HepG2 (cell line): ENCODE measurements around the gene SUN5. TPM values are rescaled to one million over a fixed set of nuclear protein-coding genes. Genes with fewer than 3 reads are reported as not detected.
A peak's percentile ranks its signal among the peaks of the same experiment; 100 is the strongest.

Experiments
- ATAC-seq: fragments of 200-7000 bp; cut with Tn5 transposase; 3 replicates; pipeline ENCODE4 v1.9.1; 2020; ENCODE audit warnings: mild to moderate bottlenecking, moderate library complexity
- BruUV-seq: library from RNA; stranded (reverse); fragments of 400-500 nt; replicated peaks from 2 replicates; lab custom pipeline; 2021; lab: Mats Ljungman, UMichigan
- CTCF ChIA-PET: fragments of 300-600 bp; formaldehyde crosslinking; extraction: SDS; loops from one replicate; lab custom pipeline; 2021; ENCODE audit warnings: low total read pairs, inconsistent platforms, low intra/inter-chr PET ratio; lab: Yijun Ruan, JAX
- POLR2A ChIA-PET: fragments of 350-600 bp; sonication (Branson Sonifier 250); formaldehyde crosslinking; loops from one replicate; lab custom pipeline; 2020; ENCODE audit warnings: antibody characterized with exemption, inconsistent platforms; lab: Yijun Ruan, JAX
- DNase-seq: peaks from one replicate; pipeline ENCODE4 v3.0.0-alpha.2; 2015; ENCODE audit warnings: low spot score
- FAIRE-seq: peaks from 3 replicates; lab custom pipeline; 2011; peaks lifted over from hg19 to GRCh38; lab: Jason Lieb, UNC
- H2AFZ ChIP-seq: one replicate; pipeline ENCODE4 v1.6.1; 2011; ENCODE audit warnings: low read length, inconsistent platforms
- H3K27ac ChIP-seq: fragments of 300-600 bp; 3 replicates; pipeline ENCODE4 v1.8.0; 2011; ENCODE audit warnings: mixed run types, mild to moderate bottlenecking, mixed read lengths, low read length, inconsistent platforms; ENCODE audit not compliant: insufficient read depth; ENCODE audit errors: extremely low read length
- H3K27me3 ChIP-seq, 2 experiments: fragments of 200-600 bp in 1 of 2; 2 replicates in 1 of 2; 3 replicates in 1 of 2; pipeline versions ENCODE4 v1.6.0 to v1.8.0; 2011; ENCODE audit warnings: low read length in 2 of 2, mild to moderate bottlenecking in 2 of 2, moderate library complexity in 2 of 2, inconsistent platforms in 1 of 2; ENCODE audit not compliant: insufficient read depth in 2 of 2, control insufficient read depth in 1 of 2
- H3K36me3 ChIP-seq, 2 experiments: fragments of 200-600 bp in 1 of 2; replicated peaks in 1 of 2; 2 replicates in 1 of 2; 3 replicates in 1 of 2; pipeline versions ENCODE4 v1.5.1 to v1.8.0; 2011; ENCODE audit warnings: low read length in 2 of 2, inconsistent platforms in 1 of 2; ENCODE audit not compliant: insufficient read depth in 2 of 2, control insufficient read depth in 1 of 2
- H3K4me1 ChIP-seq: 2 replicates; pipeline ENCODE4 v1.5.1; 2012; ENCODE audit warnings: low read length, inconsistent platforms; ENCODE audit not compliant: insufficient read depth
- H3K4me2 ChIP-seq: 2 replicates; pipeline ENCODE4 v1.6.0; 2011; ENCODE audit warnings: low read depth, low read length, inconsistent platforms
- H3K4me3 ChIP-seq, 3 experiments: fragments of 200-600 bp in 1 of 3; sonication (generic), shearing (Covaris generic) in 1 of 3; replicated peaks in 1 of 3; 2 replicates each; pipeline ENCODE4 v1.5.1; 2011 to 2016; ENCODE audit warnings: low read length in 3 of 3, inconsistent platforms in 2 of 3, low read depth in 2 of 3, mild to moderate bottlenecking in 2 of 3, control low read depth in 1 of 3, mixed read lengths in 1 of 3; ENCODE audit not compliant: insufficient read depth in 1 of 3
- H3K79me2 ChIP-seq: one replicate; pipeline ENCODE4 v1.6.1; 2011; ENCODE audit warnings: low read length, inconsistent platforms; ENCODE audit not compliant: insufficient read depth
- H3K9ac ChIP-seq: 2 replicates; pipeline ENCODE4 v1.6.0; 2011; ENCODE audit warnings: mild to moderate bottlenecking, low read depth, low read length, inconsistent platforms; ENCODE audit not compliant: insufficient read depth
- H3K9me3 ChIP-seq: 2 replicates; pipeline ENCODE4 v1.5.1; 2012; ENCODE audit warnings: mild to moderate bottlenecking, low read length
- H4K20me1 ChIP-seq: 2 replicates; pipeline ENCODE4 v1.6.0; 2011; ENCODE audit warnings: inconsistent platforms, mild to moderate bottlenecking, low read length, moderate library complexity; ENCODE audit not compliant: insufficient read depth
- ARNTL ChIP-seq: sonication (generic); formaldehyde crosslinking; IDR thresholded peaks from 2 replicates; pipeline ENCODE4 v1.4.0; 2020; ENCODE audit warnings: mild to moderate bottlenecking, missing genetic modification reagents
- ELF3 ChIP-seq: IDR thresholded peaks from 2 replicates; pipeline ENCODE4 v1.6.1; 2016; ENCODE audit warnings: missing genetic modification reagents, missing compliant biosample characterization
- LCORL ChIP-seq, 2 experiments: fragments of 450-650 bp in 1 of 2; sonication (generic) in 1 of 2; formaldehyde crosslinking in 1 of 2; IDR thresholded peaks; 2 replicates each; pipeline versions ENCODE4 v1.5.0 to v1.6.1; 2017 to 2020; ENCODE audit warnings: antibody characterized with exemption in 1 of 2, missing genetic modification reagents in 1 of 2
- SOX5 ChIP-seq: IDR thresholded peaks from 2 replicates; pipeline ENCODE4 v1.6.1; 2016; ENCODE audit warnings: borderline replicate concordance
- ZNF17 ChIP-seq: sonication (generic); formaldehyde crosslinking; IDR thresholded peaks from 2 replicates; pipeline ENCODE4 v1.5.0; 2020; ENCODE audit warnings: mild to moderate bottlenecking, missing genetic modification reagents
- ZNF205 ChIP-seq: IDR thresholded peaks from 2 replicates; pipeline ENCODE4 v1.6.1; 2018; ENCODE audit warnings: missing biosample characterization, missing genetic modification reagents
- ZNF614 ChIP-seq: IDR thresholded peaks from 2 replicates; pipeline ENCODE4 v1.6.1; 2018; ENCODE audit warnings: missing biosample characterization, missing genetic modification reagents, inconsistent platforms, borderline replicate concordance
- ZNF670 ChIP-seq: sonication (generic); formaldehyde crosslinking; IDR thresholded peaks from 2 replicates; pipeline ENCODE4 v1.8.0; 2022; ENCODE audit warnings: mild to moderate bottlenecking, missing genetic modification reagents, borderline replicate concordance
- ZNF720 ChIP-seq: sonication (generic); formaldehyde crosslinking; IDR thresholded peaks from 2 replicates; pipeline ENCODE4 v1.4.0; 2020; ENCODE audit warnings: missing genetic modification reagents
- WGBS: methylation state at CpG from one replicate; pipeline ENCODE4 v1.1.6; 2017; ENCODE audit warnings: low lambda C conversion rate; 5-methylcytosine and 5-hydroxymethylcytosine counted together
- in situ Hi-C: cut with HindIII; loops from 2 replicates; pipeline ENCODE4 v1.10.0; 2017; ENCODE audit warnings: low pct_unique_long_range_greater_than_20kb; ENCODE audit not compliant: extremely low pct_ligation_motif_present
- intact Hi-C: fragments of 100-400 bp; cut with micrococcal nuclease; formaldehyde crosslinking; loops from one replicate; pipeline ENCODE4 v1.10.0; 2022; ENCODE audit not compliant: unreplicated experiment
- polyA plus RNA-seq, 8 experiments: library from polyadenylated mRNA; depleted of rRNA in 3 of 8; stranded (reverse) in 7 of 8; unstranded in 1 of 8; fragments of >200 nt; fragmentation: Illumina TruSeq in 4 of 8; extraction: Trizol in 4 of 8; gene quantifications; 2 replicates each; pipeline versions ENCODE4 v1.2.1 to v1.2.3, GENCODE V29; 2011 to 2016; ENCODE audit warnings: low read depth in 4 of 8, missing spikeins in 1 of 8, mixed read lengths in 1 of 8; ENCODE audit not compliant: insufficient read depth in 1 of 8
- total RNA-seq, 5 experiments: library from RNA; depleted of rRNA; stranded (reverse); fragments of >200 nt; fragmentation: Illumina TruSeq; extraction: Trizol; gene quantifications; 2 replicates each; pipeline ENCODE4 v1.2.3, GENCODE V29; 2016; ENCODE audit warnings: low read depth in 1 of 5
- TF ChIP-seq, protein P1 (sequence below): IDR thresholded peaks from 2 replicates; pipeline ENCODE4 v1.6.1; 2016; ENCODE audit warnings: control low read depth
- TF ChIP-seq, protein P2 (sequence below): sonication (generic); formaldehyde crosslinking; IDR thresholded peaks from 2 replicates; pipeline ENCODE4 v1.4.0; 2020; ENCODE audit warnings: missing genetic modification reagents
- TF ChIP-seq, protein P3 (sequence below): fragments of 450-650 bp; IDR thresholded peaks from 2 replicates; pipeline ENCODE4 v1.6.1; 2017; ENCODE audit warnings: mild to moderate bottlenecking
- TF ChIP-seq, protein P4 (sequence below), 2 experiments: IDR thresholded peaks; 2 replicates each; pipeline ENCODE4 v1.6.1; 2011 to 2012; ENCODE audit warnings: low read length in 2 of 2, borderline replicate concordance in 1 of 2, low read depth in 1 of 2, mild to moderate bottlenecking in 1 of 2, moderate library complexity in 1 of 2

SUN5 gene
- total and polyA plus RNA-seq, 2 of the 13 experiments (the other 11 are each of a cell fraction or from before 2014, with no cell fraction given): not detected

DNA sequence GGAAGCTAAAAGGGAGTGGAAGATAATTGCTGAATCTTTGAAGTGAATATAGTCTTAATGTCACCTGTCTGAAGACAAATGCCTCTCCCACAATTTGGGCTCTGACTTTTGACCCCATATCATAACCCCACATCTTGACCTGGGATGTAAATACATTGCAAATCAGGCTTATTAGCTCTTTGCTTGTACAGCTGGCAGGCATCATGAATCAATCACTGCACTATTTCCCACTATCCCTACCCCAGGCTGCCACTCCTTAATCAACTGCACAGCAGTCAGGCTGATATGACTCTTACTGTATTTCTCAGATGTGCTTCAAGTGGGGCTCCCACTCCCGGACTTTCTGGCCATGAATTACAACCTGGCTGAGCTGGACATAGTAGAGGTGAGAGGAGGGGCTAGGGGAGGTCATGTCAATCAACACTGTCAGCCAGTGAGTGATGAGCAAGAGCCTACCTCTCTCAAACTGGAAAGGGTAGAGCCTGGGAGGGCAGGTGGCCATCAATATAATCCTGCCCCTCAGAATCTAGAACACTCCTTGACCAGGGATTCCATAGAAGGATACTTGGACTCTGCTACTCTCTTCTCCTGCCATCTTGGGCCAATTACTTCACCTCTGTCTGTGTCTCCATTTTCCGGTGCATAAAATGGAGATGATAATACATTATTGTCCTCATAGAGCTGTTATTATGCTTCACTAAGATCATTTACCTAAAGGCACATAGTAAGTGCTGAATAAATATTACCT lies 38.9 kb upstream of the SUN5 start (continued):
- TF ChIP-seq, protein P1, sequence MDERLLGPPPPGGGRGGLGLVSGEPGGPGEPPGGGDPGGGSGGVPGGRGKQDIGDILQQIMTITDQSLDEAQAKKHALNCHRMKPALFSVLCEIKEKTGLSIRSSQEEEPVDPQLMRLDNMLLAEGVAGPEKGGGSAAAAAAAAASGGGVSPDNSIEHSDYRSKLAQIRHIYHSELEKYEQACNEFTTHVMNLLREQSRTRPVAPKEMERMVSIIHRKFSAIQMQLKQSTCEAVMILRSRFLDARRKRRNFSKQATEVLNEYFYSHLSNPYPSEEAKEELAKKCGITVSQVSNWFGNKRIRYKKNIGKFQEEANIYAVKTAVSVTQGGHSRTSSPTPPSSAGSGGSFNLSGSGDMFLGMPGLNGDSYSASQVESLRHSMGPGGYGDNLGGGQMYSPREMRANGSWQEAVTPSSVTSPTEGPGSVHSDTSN (CRISPR knock-in tag): peak; percentile 80
- TF ChIP-seq ZNF205: 0 out of 2 replicates have a peak, but pooled peaks have one; percentile 6
- TF ChIP-seq ZNF670: no peak
- TF ChIP-seq, protein P2, sequence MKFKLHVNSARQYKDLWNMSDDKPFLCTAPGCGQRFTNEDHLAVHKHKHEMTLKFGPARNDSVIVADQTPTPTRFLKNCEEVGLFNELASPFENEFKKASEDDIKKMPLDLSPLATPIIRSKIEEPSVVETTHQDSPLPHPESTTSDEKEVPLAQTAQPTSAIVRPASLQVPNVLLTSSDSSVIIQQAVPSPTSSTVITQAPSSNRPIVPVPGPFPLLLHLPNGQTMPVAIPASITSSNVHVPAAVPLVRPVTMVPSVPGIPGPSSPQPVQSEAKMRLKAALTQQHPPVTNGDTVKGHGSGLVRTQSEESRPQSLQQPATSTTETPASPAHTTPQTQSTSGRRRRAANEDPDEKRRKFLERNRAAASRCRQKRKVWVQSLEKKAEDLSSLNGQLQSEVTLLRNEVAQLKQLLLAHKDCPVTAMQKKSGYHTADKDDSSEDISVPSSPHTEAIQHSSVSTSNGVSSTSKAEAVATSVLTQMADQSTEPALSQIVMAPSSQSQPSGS (CRISPR knock-in tag): 0 out of 2 replicates have a peak, but pooled peaks have one; percentile 15
- TF ChIP-seq ARNTL: no peak

DNA sequence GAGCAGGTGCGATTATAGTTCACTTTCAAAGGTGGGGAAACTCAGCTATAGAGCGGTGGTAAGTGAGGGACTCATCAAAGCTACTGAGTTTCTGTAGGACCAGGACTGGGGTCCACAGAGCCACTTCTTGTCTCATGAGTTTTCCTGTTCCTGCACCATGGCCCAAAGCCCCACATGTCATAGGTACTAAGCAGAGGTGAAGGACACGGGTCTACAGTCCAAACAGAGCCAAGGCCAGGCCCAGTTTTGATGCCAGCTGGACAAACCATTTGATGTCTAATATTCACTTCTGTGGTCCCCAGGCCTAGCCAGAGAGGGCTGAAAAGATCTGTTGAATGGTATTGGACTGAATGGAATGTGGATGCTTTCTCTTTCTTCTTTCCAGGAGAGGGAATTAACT lies 38.2 kb upstream of the SUN5 start:
- BruUV-seq: no TSS peak
- Histone ChIP-seq H3K36me3 (no peaks in the 10 kb centered on the region), H2AFZ (no peak overlapping the region), H3K9ac (no peak overlapping the region), H4K20me1 (no peaks in the 10 kb centered on the region), H3K9me3 (peaks cover 10% of the 10 kb centered on the region; the same call in 1 of the 2 replicates), H3K4me1 (peaks cover 34% of the 10 kb centered on the region), H3K4me2 (peak overlapping the region; percentile 6), H3K27me3 (no peaks in the 10 kb centered on the region; a peak in 1 of 5 replicates), H3K27ac (no peak overlapping the region), H3K79me2 (no peaks in the 10 kb centered on the region), H3K4me3 (no peak overlapping the region)
- intact Hi-C loops: loop anchor here (5.0 kb wide), 1 partner anchor 35 kb away; the partner anchor contains the start of gene BPIFB2
- CTCF ChIA-PET: no interaction called here
- POLR2A ChIA-PET: interaction anchor here (0.7 to 3.3 kb wide), 3 partner anchors 11 to 223 kb away, joined by 4 to 16 read pairs (median 6); partner anchors contain the start of genes BPIFB2, BPIFB6 and MAPRE1
- in situ Hi-C loops: no loop called here
- peak; percentile 32 for ATAC-seq
- no peak for DNase-seq
- WGBS: 61% methylated on average over 3 of the region's 3 CpGs
- no peak for FAIRE-seq
- TF ChIP-seq, protein P3, sequence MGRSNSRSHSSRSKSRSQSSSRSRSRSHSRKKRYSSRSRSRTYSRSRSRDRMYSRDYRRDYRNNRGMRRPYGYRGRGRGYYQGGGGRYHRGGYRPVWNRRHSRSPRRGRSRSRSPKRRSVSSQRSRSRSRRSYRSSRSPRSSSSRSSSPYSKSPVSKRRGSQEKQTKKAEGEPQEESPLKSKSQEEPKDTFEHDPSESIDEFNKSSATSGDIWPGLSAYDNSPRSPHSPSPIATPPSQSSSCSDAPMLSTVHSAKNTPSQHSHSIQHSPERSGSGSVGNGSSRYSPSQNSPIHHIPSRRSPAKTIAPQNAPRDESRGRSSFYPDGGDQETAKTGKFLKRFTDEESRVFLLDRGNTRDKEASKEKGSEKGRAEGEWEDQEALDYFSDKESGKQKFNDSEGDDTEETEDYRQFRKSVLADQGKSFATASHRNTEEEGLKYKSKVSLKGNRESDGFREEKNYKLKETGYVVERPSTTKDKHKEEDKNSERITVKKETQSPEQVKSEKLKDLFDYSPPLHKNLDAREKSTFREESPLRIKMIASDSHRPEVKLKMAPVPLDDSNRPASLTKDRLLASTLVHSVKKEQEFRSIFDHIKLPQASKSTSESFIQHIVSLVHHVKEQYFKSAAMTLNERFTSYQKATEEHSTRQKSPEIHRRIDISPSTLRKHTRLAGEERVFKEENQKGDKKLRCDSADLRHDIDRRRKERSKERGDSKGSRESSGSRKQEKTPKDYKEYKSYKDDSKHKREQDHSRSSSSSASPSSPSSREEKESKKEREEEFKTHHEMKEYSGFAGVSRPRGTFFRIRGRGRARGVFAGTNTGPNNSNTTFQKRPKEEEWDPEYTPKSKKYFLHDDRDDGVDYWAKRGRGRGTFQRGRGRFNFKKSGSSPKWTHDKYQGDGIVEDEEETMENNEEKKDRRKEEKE: no peak
- TF ChIP-seq ZNF720 (CRISPR knock-in tag): no peak
- TF ChIP-seq ZNF614 (CRISPR knock-in tag): peak; percentile 53; the same call in 1 of the 2 replicates
- TF ChIP-seq SOX5 (CRISPR knock-in tag): no peak
- TF ChIP-seq LCORL (IDR thresholded peaks at IDR 0.05): no peak
- no peak for TF ChIP-seq LCORL (CRISPR knock-in tag; IDR thresholded peaks at IDR 0.05)
- TF ChIP-seq, protein P4, sequence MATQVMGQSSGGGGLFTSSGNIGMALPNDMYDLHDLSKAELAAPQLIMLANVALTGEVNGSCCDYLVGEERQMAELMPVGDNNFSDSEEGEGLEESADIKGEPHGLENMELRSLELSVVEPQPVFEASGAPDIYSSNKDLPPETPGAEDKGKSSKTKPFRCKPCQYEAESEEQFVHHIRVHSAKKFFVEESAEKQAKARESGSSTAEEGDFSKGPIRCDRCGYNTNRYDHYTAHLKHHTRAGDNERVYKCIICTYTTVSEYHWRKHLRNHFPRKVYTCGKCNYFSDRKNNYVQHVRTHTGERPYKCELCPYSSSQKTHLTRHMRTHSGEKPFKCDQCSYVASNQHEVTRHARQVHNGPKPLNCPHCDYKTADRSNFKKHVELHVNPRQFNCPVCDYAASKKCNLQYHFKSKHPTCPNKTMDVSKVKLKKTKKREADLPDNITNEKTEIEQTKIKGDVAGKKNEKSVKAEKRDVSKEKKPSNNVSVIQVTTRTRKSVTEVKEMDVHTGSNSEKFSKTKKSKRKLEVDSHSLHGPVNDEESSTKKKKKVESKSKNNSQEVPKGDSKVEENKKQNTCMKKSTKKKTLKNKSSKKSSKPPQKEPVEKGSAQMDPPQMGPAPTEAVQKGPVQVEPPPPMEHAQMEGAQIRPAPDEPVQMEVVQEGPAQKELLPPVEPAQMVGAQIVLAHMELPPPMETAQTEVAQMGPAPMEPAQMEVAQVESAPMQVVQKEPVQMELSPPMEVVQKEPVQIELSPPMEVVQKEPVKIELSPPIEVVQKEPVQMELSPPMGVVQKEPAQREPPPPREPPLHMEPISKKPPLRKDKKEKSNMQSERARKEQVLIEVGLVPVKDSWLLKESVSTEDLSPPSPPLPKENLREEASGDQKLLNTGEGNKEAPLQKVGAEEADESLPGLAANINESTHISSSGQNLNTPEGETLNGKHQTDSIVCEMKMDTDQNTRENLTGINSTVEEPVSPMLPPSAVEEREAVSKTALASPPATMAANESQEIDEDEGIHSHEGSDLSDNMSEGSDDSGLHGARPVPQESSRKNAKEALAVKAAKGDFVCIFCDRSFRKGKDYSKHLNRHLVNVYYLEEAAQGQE (IDR thresholded peaks at IDR 0.05; ENCODE audit: borderline replicate concordance in 1 of 2, low read depth in 1 of 2, low read length in 2 of 2): no peak
- no peak for TF ChIP-seq ELF3 (CRISPR knock-in tag)
- no peak for TF ChIP-seq ZNF17 (CRISPR knock-in tag)
